CD14-positive monocyte (primary cell): Measurements from ENCODE around the gene NPPB. TPM values are rescaled to one million over a fixed set of nuclear protein-coding genes. Genes with fewer than 3 reads are reported as not detected.
"Not testable (repeated sequence)": the region's sequence is repeated elsewhere in the genome, so short reads cannot be mapped to it uniquely, and the experiment has no call there.

Experiments
- DNase-seq, 3 donors: peaks; one replicate each; pipeline ENCODE4 v3.0.0-alpha.2; 2011 to 2022
- H2AFZ ChIP-seq: 2 replicates; pipeline ENCODE4 v1.6.0; 2012; ENCODE audit warnings: mild to moderate bottlenecking, low read depth, low read length, inconsistent platforms; ENCODE audit not compliant: insufficient read depth, poor library complexity, severe bottlenecking
- H3K27ac ChIP-seq, 2 donors: 1 replicate in 1 of 2; 2 replicates in 1 of 2; pipeline ENCODE4 v1.5.1; 2012 to 2013; ENCODE audit warnings: low read length in 2 of 2, control low read depth in 1 of 2, inconsistent platforms in 1 of 2, low read depth in 1 of 2, mild to moderate bottlenecking in 1 of 2
- H3K27me3 ChIP-seq, 2 donors: one replicate each; pipeline versions ENCODE4 v1.6.0 to v1.6.1; 2011 to 2013; ENCODE audit warnings: low read length in 2 of 2; ENCODE audit not compliant: control insufficient read depth in 2 of 2, insufficient read depth in 2 of 2
- H3K36me3 ChIP-seq, 2 donors: replicated peaks in 1 of 2; 1 replicate in 1 of 2; 2 replicates in 1 of 2; pipeline versions ENCODE4 v1.5.1 to v1.6.1; 2012 to 2013; ENCODE audit warnings: low read length in 2 of 2, control low read depth in 1 of 2, inconsistent platforms in 1 of 2, mild to moderate bottlenecking in 1 of 2; ENCODE audit not compliant: insufficient read depth in 2 of 2, control insufficient read depth in 1 of 2
- H3K4me1 ChIP-seq, 2 donors: 1 replicate in 1 of 2; 2 replicates in 1 of 2; pipeline versions ENCODE4 v1.5.1 to v1.6.1; 2012 to 2013; ENCODE audit warnings: low read length in 2 of 2, control low read depth in 1 of 2, inconsistent platforms in 1 of 2, mild to moderate bottlenecking in 1 of 2, moderate library complexity in 1 of 2; ENCODE audit not compliant: insufficient read depth in 2 of 2, control insufficient read depth in 1 of 2
- H3K4me2 ChIP-seq: replicated peaks from 2 replicates; pipeline ENCODE3; 2012; ENCODE audit warnings: low read length, moderate library complexity, mild to moderate bottlenecking; ENCODE audit not compliant: poor library complexity, severe bottlenecking; ENCODE audit errors: extremely low read depth
- H3K4me3 ChIP-seq, 3 experiments: fragments of 200-600 bp in 1 of 3; sonication (generic) in 1 of 3; replicated peaks in 1 of 3; 1 replicate in 2 of 3; 2 replicates in 1 of 3; pipeline ENCODE4 v1.5.1; 2011 to 2013; ENCODE audit warnings: low read length in 3 of 3, mild to moderate bottlenecking in 3 of 3, control low read depth in 2 of 3, low read depth in 2 of 3, inconsistent platforms in 1 of 3, moderate library complexity in 1 of 3
- H3K79me2 ChIP-seq: 2 replicates; pipeline ENCODE4 v1.6.0; 2012; ENCODE audit warnings: mild to moderate bottlenecking, control low read depth, inconsistent platforms, low read length, moderate library complexity; ENCODE audit not compliant: insufficient read depth
- H3K9ac ChIP-seq: 2 replicates; pipeline ENCODE4 v1.6.0; 2017; ENCODE audit warnings: low read length, mild to moderate bottlenecking; ENCODE audit not compliant: insufficient read depth, poor library complexity, severe bottlenecking
- H3K9me3 ChIP-seq, 2 donors: replicated peaks in 1 of 2; 1 replicate in 1 of 2; 2 replicates in 1 of 2; pipeline versions ENCODE4 v1.5.1 to v1.6.1; 2012 to 2013; ENCODE audit warnings: low read length in 2 of 2, control low read depth in 1 of 2; ENCODE audit not compliant: control insufficient read depth in 1 of 2, insufficient read depth in 1 of 2
- H4K20me1 ChIP-seq: 2 replicates; pipeline ENCODE4 v1.6.0; 2012; ENCODE audit warnings: mild to moderate bottlenecking, low read length, control low read depth, moderate library complexity; ENCODE audit not compliant: insufficient read depth
- H3K27ac Mint-ChIP-seq, 7 donors: one replicate each; pipeline ENCODE4 v1.8.0; 2020; ENCODE audit warnings: mild to moderate bottlenecking in 7 of 7, mixed read lengths in 7 of 7, moderate library complexity in 6 of 7, inconsistent platforms in 2 of 7
- H3K27me3 Mint-ChIP-seq, 3 donors: one replicate each; pipeline ENCODE4 v1.8.0; 2021 to 2022; ENCODE audit warnings: low read depth in 3 of 3, mild to moderate bottlenecking in 3 of 3, mixed read lengths in 3 of 3, moderate library complexity in 3 of 3, inconsistent platforms in 1 of 3
- H3K36me3 Mint-ChIP-seq, 2 donors: one replicate each; pipeline ENCODE4 v1.8.0; 2020; ENCODE audit warnings: mixed read lengths in 2 of 2, inconsistent platforms in 1 of 2, mild to moderate bottlenecking in 1 of 2
- H3K4me1 Mint-ChIP-seq: one replicate; pipeline ENCODE4 v1.8.0; 2020; ENCODE audit warnings: mild to moderate bottlenecking, mixed read lengths
- H3K4me3 Mint-ChIP-seq, 2 donors: one replicate each; pipeline ENCODE4 v1.8.0; 2020; ENCODE audit warnings: mild to moderate bottlenecking in 2 of 2, mixed read lengths in 2 of 2, moderate library complexity in 1 of 2
- H3K9me3 Mint-ChIP-seq, 7 donors: one replicate each; pipeline ENCODE4 v1.8.0; 2020 to 2022; ENCODE audit warnings: mixed read lengths in 7 of 7, mild to moderate bottlenecking in 6 of 7, moderate library complexity in 6 of 7, inconsistent platforms in 2 of 7
- WGBS: methylation state at CpG from one replicate; pipeline ENCODE4 v1.1.5; 2013; ENCODE audit warnings: missing lambda C conversion rate; ENCODE audit not compliant: insufficient coverage; 5-methylcytosine and 5-hydroxymethylcytosine counted together
- intact Hi-C, 2 donors: fragments of 100-400 bp; cut with micrococcal nuclease; formaldehyde crosslinking; loops; one replicate each; pipeline versions ENCODE4 v1.15.0 to v1.15.1; 2023
- polyA plus RNA-seq, 3 donors: library from polyadenylated mRNA; depleted of rRNA in 1 of 3; unstranded in 2 of 3; stranded (reverse) in 1 of 3; fragments of 300-500 nt in 2 of 3; fragments of >200 nt in 1 of 3; fragmentation: Illumina TruSeq in 2 of 3; gene quantifications; 1 replicate in 2 of 3; 2 replicates in 1 of 3; pipeline ENCODE4 v1.2.3, GENCODE V29; 2012 to 2021
- TF ChIP-seq, protein P1 (sequence below): fragments of 200-600 bp; IDR thresholded peaks from one replicate; pipeline ENCODE4 v1.8.0; 2022; ENCODE audit warnings: antibody characterized with exemption, mild to moderate bottlenecking

NPPB gene
- polyA plus RNA-seq, 3 donors = not detected

DNA sequence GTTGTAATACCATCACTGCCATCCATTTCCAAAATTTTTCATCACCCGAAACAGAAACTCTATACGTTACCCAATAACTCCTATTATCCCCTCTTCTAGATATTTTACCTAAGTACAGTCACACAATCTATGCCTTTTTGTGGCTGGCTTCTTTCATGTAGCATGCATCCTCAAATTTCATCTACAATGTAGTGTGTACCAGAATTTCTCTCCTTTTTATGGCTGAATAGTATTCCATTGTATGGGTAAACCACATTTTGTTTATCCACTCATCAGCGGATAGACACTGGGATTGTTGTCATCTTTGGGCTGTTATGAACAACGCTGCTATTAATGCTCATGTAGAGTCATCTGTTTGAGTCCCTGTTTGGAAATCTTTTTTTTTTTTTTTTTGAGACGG lies 46.2 kb upstream of the NPPB start:
- H3K27ac Mint-ChIP-seq = no peak overlapping the region
- H3K4me1 Mint-ChIP-seq = peaks cover 13% of the 10 kb centered on the region
- Histone ChIP-seq H3K36me3 (no peaks in the 10 kb centered on the region), H4K20me1 (no peaks in the 10 kb centered on the region), H3K4me3 (no peak overlapping the region), H2AFZ (no peak overlapping the region), H3K9ac (no peak overlapping the region), H3K4me1 (peaks cover 8 to 10% of the 10 kb centered on the region in 2 donors), H3K9me3 (no peaks in the 10 kb centered on the region), H3K27ac (no peak overlapping the region), H3K79me2 (no peaks in the 10 kb centered on the region), H3K27me3 (peaks cover 4 to 11% of the 10 kb centered on the region in 2 donors), H3K4me2 (no peak overlapping the region)
- H3K27me3 Mint-ChIP-seq = peaks cover 9 to 21% (median 16%) of the 10 kb centered on the region in 3 donors
- no peak overlapping the region for H3K4me3 Mint-ChIP-seq
- WGBS = 100% methylated on average over 2 of the region's 5 CpGs
- H3K9me3 Mint-ChIP-seq = no peaks in the 10 kb centered on the region
- TF ChIP-seq, protein P1, sequence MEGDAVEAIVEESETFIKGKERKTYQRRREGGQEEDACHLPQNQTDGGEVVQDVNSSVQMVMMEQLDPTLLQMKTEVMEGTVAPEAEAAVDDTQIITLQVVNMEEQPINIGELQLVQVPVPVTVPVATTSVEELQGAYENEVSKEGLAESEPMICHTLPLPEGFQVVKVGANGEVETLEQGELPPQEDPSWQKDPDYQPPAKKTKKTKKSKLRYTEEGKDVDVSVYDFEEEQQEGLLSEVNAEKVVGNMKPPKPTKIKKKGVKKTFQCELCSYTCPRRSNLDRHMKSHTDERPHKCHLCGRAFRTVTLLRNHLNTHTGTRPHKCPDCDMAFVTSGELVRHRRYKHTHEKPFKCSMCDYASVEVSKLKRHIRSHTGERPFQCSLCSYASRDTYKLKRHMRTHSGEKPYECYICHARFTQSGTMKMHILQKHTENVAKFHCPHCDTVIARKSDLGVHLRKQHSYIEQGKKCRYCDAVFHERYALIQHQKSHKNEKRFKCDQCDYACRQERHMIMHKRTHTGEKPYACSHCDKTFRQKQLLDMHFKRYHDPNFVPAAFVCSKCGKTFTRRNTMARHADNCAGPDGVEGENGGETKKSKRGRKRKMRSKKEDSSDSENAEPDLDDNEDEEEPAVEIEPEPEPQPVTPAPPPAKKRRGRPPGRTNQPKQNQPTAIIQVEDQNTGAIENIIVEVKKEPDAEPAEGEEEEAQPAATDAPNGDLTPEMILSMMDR = no peak
- intact Hi-C loops = loop anchor here (5.0 to 10.0 kb wide), 5 partner anchors 72 to 630 kb away; partner anchors contain the start of genes AGTRAP (in 1 of the 2), CLCN6 (in 1 of the 2), MFN2 (in 1 of the 2) and MTHFR (in 1 of the 2)
- no peak for DNase-seq
- no peaks in the 10 kb centered on the region for H3K36me3 Mint-ChIP-seq

DNA sequence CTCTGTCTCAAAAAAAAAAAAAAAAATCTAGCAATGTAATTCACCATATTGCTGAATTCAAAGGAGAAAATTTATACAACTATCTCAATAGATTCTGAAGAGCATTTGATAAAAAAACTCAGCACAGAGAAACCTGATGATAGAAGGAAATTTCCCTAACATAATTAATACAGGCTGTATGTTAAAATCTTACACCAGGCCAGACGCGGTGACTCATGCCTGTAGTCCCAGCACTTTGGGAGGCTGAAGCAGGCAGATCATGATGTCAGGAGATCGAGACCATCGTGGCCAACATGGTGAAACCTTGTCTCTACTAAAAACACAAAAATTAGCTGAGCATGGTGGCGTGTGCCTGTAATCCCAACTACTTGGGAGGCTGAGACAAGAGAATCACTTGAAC lies 45.4 kb upstream of the NPPB start:
- H3K4me1 ChIP-seq, DNase-seq, H3K36me3 ChIP-seq, H3K9me3 Mint-ChIP-seq, H4K20me1 ChIP-seq, H2AFZ ChIP-seq, H3K4me3 Mint-ChIP-seq, H3K27ac Mint-ChIP-seq, H3K9me3 ChIP-seq, H3K27ac ChIP-seq, H3K4me2 ChIP-seq, H3K4me1 Mint-ChIP-seq, H3K79me2 ChIP-seq, H3K36me3 Mint-ChIP-seq, H3K9ac ChIP-seq, H3K4me3 ChIP-seq: not testable (repeated sequence)
- 100% methylated on average over 2 of the region's 5 CpGs for WGBS
- peaks cover 10 to 20% of the 10 kb centered on the region in 2 donors for H3K27me3 ChIP-seq
- peaks cover 17 to 29% (median 24%) of the 10 kb centered on the region in 3 donors for H3K27me3 Mint-ChIP-seq
- intact Hi-C loops = loop anchor here in 1 of 2 donors (10.0 kb wide), 1 partner anchor 629 kb away; the partner anchor contains the start of gene UBIAD1
